ENCODE measurements around the gene CD79B. TPM values are rescaled to one million over a fixed set of nuclear protein-coding genes. Genes with fewer than 3 reads are reported as not detected.
A peak's percentile ranks its signal among the peaks of the same experiment; 100 is the strongest.
"Not testable (repeated sequence)": the region's sequence is repeated elsewhere in the genome, so short reads cannot be mapped to it uniquely, and the experiment has no call there.

CD79B gene
- total and polyA plus RNA-seq, 5 experiments from 2014 or later, result 14.5 to 42.8 (median 21.9) TPM

- DNase-seq, H3K4me3 Mint-ChIP-seq, POLR2A ChIA-PET, H3K27me3 Mint-ChIP-seq, ATAC-seq, H3K36me3 Mint-ChIP-seq, H3K27ac Mint-ChIP-seq, H3K9me3 Mint-ChIP-seq, H3K4me1 Mint-ChIP-seq: not testable (repeated sequence)
Observed at GRCh38 chr17:63894821-63895220, 37.3 kb downstream of the CD79B start.

GRCh38 chr17:63894021-63894420 is 38.1 kb downstream of the CD79B start:
- H3K4me1 Mint-ChIP-seq, H3K27me3 Mint-ChIP-seq, DNase-seq, POLR2A ChIA-PET, H3K9me3 Mint-ChIP-seq, H3K36me3 Mint-ChIP-seq, H3K27ac Mint-ChIP-seq, ATAC-seq, H3K4me3 Mint-ChIP-seq: not testable (repeated sequence)

GRCh38 chr17:63892316-63893037 is 39.7 kb downstream of the CD79B start:
- H3K9me3 Mint-ChIP-seq, H3K36me3 Mint-ChIP-seq, POLR2A ChIA-PET, DNase-seq, H3K27ac Mint-ChIP-seq, H3K4me3 Mint-ChIP-seq, H3K4me1 Mint-ChIP-seq, ATAC-seq, H3K27me3 Mint-ChIP-seq: not testable (repeated sequence)

- ATAC-seq, result peak; percentile 71 to 78
- not testable (repeated sequence) for H3K4me3 Mint-ChIP-seq, H3K27me3 Mint-ChIP-seq, H3K9me3 Mint-ChIP-seq, H3K36me3 Mint-ChIP-seq, H3K27ac Mint-ChIP-seq, H3K4me1 Mint-ChIP-seq
- DNase-seq, result peak in 4 of 10 donors; percentile 9 to 53 (median 28)
- POLR2A ChIA-PET, result interaction anchor here (0.7 kb wide), 1 partner anchor 131 kb away, joined by 3 read pairs; no protein-coding TSS in a partner anchor
Observed at GRCh38 chr17:63889026-63889848, 42.9 kb downstream of the CD79B start.

- ATAC-seq, H3K27ac Mint-ChIP-seq, H3K4me3 Mint-ChIP-seq, H3K36me3 Mint-ChIP-seq, POLR2A ChIA-PET, DNase-seq, H3K9me3 Mint-ChIP-seq, H3K27me3 Mint-ChIP-seq: not testable (repeated sequence)
- peaks cover 4 to 11% (median 9%) of the 10 kb centered on the region in 4 donors for H3K4me1 Mint-ChIP-seq
Observed at GRCh38 chr17:63885119-63885518, 47.0 kb downstream of the CD79B start.

GRCh38 chr17:63882626-63883126 is 49.5 kb downstream of the CD79B start:
- DNase-seq, H3K4me1 Mint-ChIP-seq, H3K4me3 Mint-ChIP-seq, ATAC-seq, H3K9me3 Mint-ChIP-seq, H3K36me3 Mint-ChIP-seq, H3K27me3 Mint-ChIP-seq, H3K27ac Mint-ChIP-seq: not testable (repeated sequence)
- POLR2A ChIA-PET, result interaction anchor here (0.6 to 0.7 kb wide), 2 partner anchors 144 to 1396 kb away, joined by 3 to 5 read pairs; no protein-coding TSS in a partner anchor

- ATAC-seq (peak; percentile 90 to 94), DNase-seq (peak; percentile 39 to 73 (median 54))
- Mint-ChIP-seq H3K27me3 (peaks cover 0 to 2% (median 0%) of the 10 kb centered on the region in 5 donors), H3K9me3 (no peaks in the 10 kb centered on the region), H3K36me3 (no peaks in the 10 kb centered on the region), H3K4me3 (no peak within 1 kb of the TSS), H3K27ac (peak within 1 kb of the TSS in 1 of 10 donors; percentile 72), H3K4me1 (peaks cover 0 to 6% (median 3%) of the 10 kb centered on the region in 4 donors)
- POLR2A ChIA-PET, result no interaction called here
Observed at GRCh38 chr17:63881935-63882601, 50.1 kb downstream of the CD79B start, which contains the start of gene GH2. Gene GH2 (minus strand): TSS chr17:63881944. CDS start chr17:63881801, 143 bp downstream.

GRCh38 chr17:63881337-63881736 is 50.8 kb downstream of the CD79B start:
- DNase-seq, ATAC-seq, H3K4me3 Mint-ChIP-seq, H3K27me3 Mint-ChIP-seq, H3K9me3 Mint-ChIP-seq, POLR2A ChIA-PET, H3K36me3 Mint-ChIP-seq, H3K27ac Mint-ChIP-seq, H3K4me1 Mint-ChIP-seq: not testable (repeated sequence)

GRCh38 chr17:63880706-63881105 is 51.4 kb downstream of the CD79B start:
- peaks cover 0 to 7% (median 3%) of the 10 kb centered on the region in 4 donors for H3K4me1 Mint-ChIP-seq
- H3K27me3 Mint-ChIP-seq, result no peaks in the 10 kb centered on the region
- H3K4me3 Mint-ChIP-seq, result no peak overlapping the region
- ATAC-seq (no peak), DNase-seq (no peak)
- no peaks in the 10 kb centered on the region for H3K36me3 Mint-ChIP-seq
- no peaks in the 10 kb centered on the region for H3K9me3 Mint-ChIP-seq
- H3K27ac Mint-ChIP-seq, result no peak overlapping the region
- POLR2A ChIA-PET, result no interaction called here

Other genes with a start within 250 kb of the CD79B start
- 100 to 1,000 TPM; 936 to 980 TPM for gene LIMD2, start 232.2 kb downstream of the CD79B start, total RNA-seq
- gene LIMD2, start 232.2 kb downstream of the CD79B start, polyA plus RNA-seq, result 100 to 1,000 TPM; 390 to 700 (median 632) TPM
- 10 to 100 TPM; 57.0 to 57.1 TPM for gene STRADA, start 190.5 kb downstream of the CD79B start, total RNA-seq
- 10 to 100 TPM; 17.8 to 24.5 (median 23.6) TPM for gene STRADA, start 190.5 kb downstream of the CD79B start, polyA plus RNA-seq
- 10 to 100 TPM; 29.5 to 34.9 TPM for gene CCDC47, start 158.7 kb downstream of the CD79B start, total RNA-seq
- gene CCDC47, start 158.7 kb downstream of the CD79B start, polyA plus RNA-seq, result 10 to 100 TPM; 21.8 to 34.8 (median 26.0) TPM
- 100 to 1,000 TPM; 169 to 175 TPM for gene DDX42, start 158.2 kb downstream of the CD79B start, total RNA-seq
- 10 to 100 TPM in 2 of 3 donors, 1 to 10 TPM in 1; 8.9 to 18.5 (median 13.2) TPM for gene DDX42, start 158.2 kb downstream of the CD79B start, polyA plus RNA-seq
- 100 to 1,000 TPM; 139 to 143 TPM for gene PSMC5, start 104.9 kb downstream of the CD79B start, total RNA-seq
- gene PSMC5, start 104.9 kb downstream of the CD79B start, polyA plus RNA-seq, result 100 to 1,000 TPM; 173 to 214 (median 191) TPM
- 10 to 100 TPM; 71.9 to 75.7 TPM for gene FTSJ3, start 104.7 kb downstream of the CD79B start, total RNA-seq
- 10 to 100 TPM; 16.8 to 43.1 (median 24.0) TPM for gene FTSJ3, start 104.7 kb downstream of the CD79B start, polyA plus RNA-seq
- gene SMARCD2, start 89.6 kb downstream of the CD79B start, total RNA-seq, result 100 to 1,000 TPM; 105 to 110 TPM
- 100 to 1,000 TPM in 1 of 3 donors, 10 to 100 TPM in 2; 65.9 to 112 (median 91.5) TPM for gene SMARCD2, start 89.6 kb downstream of the CD79B start, polyA plus RNA-seq
- not detected for gene CSH2, start 58.7 kb downstream of the CD79B start, total RNA-seq
- gene CSH2, start 58.7 kb downstream of the CD79B start, polyA plus RNA-seq, result not detected
- gene GH2, start 50.4 kb downstream of the CD79B start, total RNA-seq, result not detected
- not detected for gene GH2, start 50.4 kb downstream of the CD79B start, polyA plus RNA-seq
- gene CSH1, start 35.8 kb downstream of the CD79B start, total RNA-seq, result not detected
- gene CSH1, start 35.8 kb downstream of the CD79B start, polyA plus RNA-seq, result not detected
- gene CSHL1, start 21.1 kb downstream of the CD79B start, total RNA-seq, result not detected
- not detected for gene CSHL1, start 21.1 kb downstream of the CD79B start, polyA plus RNA-seq
- not detected for gene GH1, start 13.5 kb downstream of the CD79B start, total RNA-seq
- gene GH1, start 13.5 kb downstream of the CD79B start, polyA plus RNA-seq, result not detected
- under 1 TPM; 0.05 to 0.22 TPM for gene SCN4A, start 40.6 kb upstream of the CD79B start, total RNA-seq
- not detected for gene SCN4A, start 40.6 kb upstream of the CD79B start, polyA plus RNA-seq
- under 1 TPM in 1 of 2 experiments, not detected in 1; 0.30 TPM for gene PRR29, start 66.0 kb upstream of the CD79B start, total RNA-seq
- gene PRR29, start 66.0 kb upstream of the CD79B start, polyA plus RNA-seq, result 1 to 10 TPM; 3.4 to 4.6 (median 3.7) TPM
- 10 to 100 TPM; 89.2 to 89.3 TPM for gene ICAM2, start 88.3 kb upstream of the CD79B start, total RNA-seq
- 100 to 1,000 TPM; 218 to 306 (median 289) TPM for gene ICAM2, start 88.3 kb upstream of the CD79B start, polyA plus RNA-seq
- 10 to 100 TPM; 23.6 to 24.0 TPM for gene ERN1, start 197.8 kb upstream of the CD79B start, total RNA-seq
- 10 to 100 TPM in 2 of 3 donors, 1 to 10 TPM in 1; 9.3 to 21.2 (median 11.5) TPM for gene ERN1, start 197.8 kb upstream of the CD79B start, polyA plus RNA-seq